NCI-H1105 (cell line): ENCODE results near the gene CPXM2.

ENCODE experiments used
- DNase-seq: peaks from one replicate; lab custom pipeline; 2025; lab: John Stamatoyannopoulos, UW

The CPXM2 gene

DNA sequence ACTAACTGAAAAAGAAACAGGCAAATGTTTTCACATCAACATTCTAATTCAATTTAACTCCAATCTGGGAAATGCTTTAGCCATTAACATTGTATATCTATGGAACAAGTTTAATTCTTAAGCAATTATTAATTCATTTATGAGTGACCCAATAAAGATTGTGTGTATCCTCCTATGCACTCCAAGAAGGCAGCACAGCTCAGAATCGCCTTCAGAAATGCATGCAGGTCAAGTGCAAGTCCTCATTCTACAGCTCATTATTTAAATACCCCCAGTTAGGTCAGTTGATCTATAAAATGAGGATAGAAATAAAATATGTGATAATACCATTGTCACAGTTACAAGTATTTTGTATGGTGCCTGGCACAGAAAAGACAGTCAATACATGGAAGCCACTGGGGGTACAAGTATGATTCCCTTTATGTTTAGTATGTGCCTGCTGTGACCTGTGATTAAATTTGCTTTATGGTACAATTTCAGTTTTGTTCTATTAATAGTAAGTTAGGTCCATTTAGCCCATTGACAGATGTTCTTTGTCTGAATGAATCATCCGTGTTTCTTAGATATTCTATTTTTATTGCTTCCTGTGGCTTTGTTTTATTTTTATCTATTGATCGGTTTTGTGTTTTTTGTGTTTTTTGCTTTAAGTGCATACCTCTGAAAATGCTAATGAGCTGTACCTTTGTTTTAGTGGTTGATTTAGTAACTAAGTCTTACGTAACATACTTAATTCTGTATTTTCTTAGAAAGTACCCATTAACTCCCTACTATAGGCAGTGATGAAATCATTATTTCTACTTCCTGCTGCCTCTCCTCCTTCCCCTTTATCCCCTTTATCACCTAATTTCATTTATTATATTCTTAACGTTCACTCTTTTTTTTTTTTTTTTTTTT is 42.8 kb downstream of the CPXM2 start:
- DNase-seq: no peak

DNA sequence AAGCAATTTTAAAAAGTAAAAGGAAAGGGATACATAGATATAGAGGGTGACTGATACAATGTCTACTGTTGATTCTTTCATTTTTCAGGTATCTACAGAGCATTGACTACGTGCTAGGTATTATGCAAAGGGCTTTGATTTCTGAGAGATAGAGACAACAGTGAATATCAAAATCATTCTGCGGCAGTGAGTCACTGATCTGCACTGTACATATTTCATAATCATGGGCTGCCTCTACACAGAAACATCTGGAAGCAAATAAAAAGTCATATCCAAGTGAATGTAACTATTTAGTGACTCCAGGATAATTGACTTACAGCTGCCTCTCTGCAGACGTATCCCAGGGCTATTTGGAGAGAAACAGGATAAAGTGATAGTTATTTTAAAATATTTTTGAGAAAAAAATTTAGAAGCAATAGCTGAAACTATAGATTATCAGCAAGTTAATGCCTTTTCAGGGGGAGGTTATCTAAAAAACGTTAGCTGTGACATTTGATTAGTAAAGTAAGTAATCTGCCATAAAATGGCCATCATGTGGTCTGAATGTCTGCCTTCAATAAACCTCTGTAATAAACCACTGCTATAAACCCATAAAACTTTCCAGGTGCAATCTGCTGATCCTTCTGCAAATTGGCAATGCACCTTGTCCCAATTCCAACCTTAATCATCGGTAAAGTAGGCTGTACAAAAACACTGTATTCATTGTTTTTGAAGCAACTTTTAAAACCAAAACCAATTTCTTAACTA is 43.7 kb downstream of the CPXM2 start:
- no peak for DNase-seq

DNA sequence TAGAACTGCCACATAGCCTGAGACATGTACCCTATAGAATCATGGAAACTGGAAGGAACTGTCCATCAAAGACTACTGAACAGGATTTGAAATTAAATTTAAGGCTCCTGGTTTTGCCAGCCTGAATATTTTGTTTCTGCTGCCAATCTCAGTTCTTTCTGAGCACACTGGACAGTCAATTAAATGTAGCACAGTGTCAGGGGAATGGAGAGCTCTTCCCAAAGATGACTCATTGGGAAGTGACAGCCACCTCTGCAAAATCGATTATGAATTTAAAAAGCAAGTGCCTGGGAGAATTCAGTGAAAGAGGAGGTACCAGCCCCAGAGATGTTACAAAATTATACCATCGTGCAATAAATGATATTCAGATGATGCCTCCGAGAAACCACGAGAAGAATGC is 47.8 kb downstream of the CPXM2 start:
- no peak for DNase-seq

DNA sequence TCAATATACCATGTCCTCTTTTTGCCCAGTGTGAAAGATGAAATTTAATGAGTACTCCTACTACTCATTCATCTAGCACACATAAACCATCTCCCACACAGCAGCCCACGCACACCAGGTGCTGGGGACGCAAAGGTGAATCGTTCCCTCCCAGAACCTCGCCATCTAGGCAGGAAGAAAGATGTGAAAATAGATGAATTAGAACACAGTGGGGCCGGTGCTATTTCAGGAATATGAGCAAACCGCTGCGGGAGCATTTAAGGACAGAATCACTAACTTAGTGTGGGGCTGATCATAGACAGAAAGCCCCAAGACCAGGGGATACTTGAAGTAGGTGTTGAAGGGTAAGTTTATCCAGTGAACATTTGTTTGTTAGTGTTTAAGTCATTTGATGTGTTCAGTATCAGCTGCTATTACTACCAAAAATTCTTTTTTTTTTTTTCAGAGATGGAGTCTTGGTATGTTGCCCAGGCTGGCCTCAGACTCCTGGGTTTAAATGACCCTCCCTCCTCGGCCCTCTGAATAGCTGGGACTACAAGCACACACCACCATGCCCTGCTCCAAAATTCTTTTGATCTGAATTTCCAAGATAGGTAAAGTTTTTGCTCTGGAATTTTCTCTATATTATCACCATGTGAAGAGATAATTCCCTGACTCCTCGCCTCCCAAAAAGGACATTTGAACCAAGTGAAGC is 48.8 kb downstream of the CPXM2 start:
- DNase-seq: no peak

DNA sequence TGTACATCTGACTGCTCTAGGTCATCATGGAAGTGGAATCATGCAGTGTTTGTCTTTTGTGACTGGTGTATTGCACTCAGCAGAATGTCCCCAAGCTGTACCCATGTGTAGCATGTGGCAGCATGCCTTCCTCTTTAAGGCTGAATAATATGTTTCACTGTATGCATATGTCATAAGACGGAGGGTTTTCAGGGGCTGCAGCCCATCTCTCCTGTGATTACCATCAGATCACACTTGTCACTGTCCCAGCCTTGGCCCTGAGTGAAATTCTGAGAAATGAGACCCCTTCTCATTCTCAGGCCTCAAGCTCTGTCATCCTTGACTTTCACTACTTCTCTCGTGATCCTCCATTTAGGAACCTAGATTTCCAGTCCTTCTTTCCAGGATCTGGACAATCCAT is 50.0 kb downstream of the CPXM2 start:
- DNase-seq: no peak

DNA sequence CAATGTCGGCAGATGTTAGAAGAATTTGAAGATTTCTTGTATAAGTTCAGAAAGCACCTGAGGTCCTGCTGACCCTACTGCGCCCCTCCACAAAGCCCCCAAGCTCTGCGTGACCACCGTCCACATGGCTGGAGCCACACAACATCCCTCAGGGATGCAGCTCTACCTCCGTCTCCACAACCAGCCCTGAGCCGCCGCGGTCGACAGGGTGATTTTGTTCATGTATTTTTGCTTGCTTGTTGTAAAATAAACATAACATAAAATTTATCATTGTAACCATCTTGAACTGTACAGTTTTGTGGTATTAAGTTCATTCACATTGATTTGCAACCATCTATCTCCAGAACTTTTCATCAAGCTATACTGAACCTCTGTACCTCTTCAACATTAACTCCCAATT is 50.5 kb downstream of the CPXM2 start:
- DNase-seq: no peak

DNA sequence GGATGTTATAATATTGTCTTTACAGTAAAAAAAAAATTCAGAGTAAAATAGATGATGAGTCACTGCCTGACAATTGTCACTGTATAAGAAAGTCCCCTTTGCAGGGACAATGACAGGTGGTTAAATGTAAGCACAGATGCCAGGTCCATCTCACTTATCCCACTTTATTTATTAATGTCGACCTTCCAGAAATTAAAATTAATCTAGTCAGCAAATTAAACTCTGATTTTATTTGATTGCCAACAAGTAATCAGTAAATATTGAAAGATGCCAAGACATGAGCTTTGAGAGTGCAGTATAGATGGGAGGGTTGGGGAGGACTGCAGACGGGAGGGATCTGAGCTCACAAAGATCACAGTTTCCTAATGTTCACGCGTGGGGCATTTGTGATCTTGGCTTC is 50.9 kb downstream of the CPXM2 start:
- no peak for DNase-seq

DNA sequence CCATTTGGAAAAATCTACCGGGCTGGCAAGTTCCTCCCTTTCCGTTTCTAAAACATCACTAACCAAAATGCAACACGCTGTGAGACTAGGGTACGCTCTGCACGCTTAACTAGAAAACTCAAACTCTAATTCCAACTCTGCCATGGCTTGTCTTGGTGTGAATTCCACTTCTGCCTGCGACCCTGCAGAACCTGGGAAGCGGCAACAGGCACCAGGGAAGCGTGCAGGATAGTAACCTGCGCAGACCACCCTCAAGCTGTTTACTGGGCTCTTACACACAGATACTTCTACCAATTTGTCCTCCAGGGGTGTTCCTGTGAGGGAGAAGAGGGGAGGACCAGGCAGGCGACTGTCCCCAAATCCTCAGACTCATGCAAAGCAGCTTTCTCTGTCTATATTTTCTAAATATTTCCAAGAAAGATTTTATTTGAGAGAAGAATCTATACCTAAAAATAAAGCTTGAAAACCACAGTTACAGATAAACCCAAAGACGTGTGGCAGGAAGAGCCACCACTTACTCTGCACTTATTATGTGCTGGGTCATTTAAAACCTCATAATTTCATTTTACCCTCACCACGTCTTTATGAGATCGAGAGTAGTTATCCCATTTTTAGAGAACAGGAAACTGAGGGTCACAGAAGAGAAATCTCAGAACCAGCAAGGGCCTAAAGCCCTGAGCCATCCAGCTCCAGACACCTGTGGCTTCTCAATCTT is 52.9 kb downstream of the CPXM2 start:
- no peak for DNase-seq

DNA sequence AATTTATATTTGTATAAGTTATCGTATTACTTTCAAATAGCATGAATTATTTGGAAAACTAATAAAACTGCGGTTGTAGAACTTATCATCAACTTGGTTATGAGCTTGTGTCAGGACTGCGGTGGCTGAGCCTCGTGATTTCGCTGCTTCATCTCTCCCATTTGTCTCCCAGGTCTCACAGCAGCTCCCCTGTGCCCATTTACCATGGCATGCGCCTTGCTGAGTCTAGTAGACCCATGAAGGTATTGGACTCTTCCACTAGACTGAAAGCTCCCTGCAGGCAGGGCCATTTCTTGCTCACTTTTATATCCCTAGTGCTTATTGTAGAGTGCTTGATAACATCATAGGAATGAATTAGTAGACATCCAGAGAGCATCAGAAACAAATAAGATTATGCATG is 53.9 kb downstream of the CPXM2 start:
- DNase-seq: no peak

DNA sequence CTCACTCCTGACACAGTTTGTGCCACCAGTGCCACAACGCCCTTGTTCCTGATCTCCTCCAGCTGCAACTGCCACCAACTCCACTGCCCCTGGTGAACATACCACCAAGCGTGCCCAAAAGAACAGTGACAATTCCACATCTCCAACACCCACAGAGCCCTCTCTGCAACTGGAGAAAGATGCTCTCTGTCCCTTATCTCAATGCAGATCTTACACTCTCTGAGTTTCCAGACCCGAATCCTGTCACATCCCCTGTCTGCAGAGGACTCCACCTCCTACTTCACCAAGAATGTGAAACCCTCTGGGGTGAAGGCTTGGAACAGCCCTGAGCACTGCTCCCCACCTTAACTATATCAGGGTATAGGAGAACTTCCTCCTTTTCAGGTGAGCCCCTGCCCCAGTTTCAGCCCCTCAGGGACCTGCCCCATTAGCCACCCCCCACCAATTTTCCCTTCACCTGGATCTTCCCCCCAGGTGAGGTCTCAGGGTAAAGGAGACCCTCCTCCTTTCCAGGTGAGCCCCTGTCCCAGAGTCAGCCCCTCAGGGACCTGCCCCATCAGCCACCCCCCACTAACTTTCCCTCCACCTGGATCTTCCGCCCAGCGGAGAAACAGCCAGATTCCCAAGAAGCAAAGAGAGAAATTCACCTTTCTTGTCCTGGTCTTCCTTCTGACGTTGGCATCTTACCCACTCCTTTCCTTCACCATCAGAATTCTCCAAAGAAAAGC is 55.0 kb downstream of the CPXM2 start:
- no peak for DNase-seq

DNA sequence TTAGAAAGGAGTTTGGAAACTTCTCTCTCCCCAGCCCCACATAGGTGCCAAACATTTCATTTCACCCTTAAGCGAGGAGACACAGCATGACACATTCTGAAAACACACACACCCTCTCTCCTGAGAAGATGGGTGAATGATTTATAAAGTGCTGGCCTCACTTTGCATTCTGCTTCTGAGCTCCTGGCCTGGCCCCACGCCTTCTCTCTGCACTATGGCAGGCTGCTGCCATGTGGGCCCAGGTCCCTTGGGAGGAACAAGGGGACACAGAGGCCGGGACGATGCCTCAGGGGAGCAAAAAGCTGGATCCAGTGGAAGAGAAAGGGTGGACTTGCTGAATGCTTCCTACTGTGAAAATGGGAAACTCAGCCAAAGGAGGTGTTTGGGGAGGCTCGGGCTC is 56.0 kb downstream of the CPXM2 start:
- no peak for DNase-seq

DNA sequence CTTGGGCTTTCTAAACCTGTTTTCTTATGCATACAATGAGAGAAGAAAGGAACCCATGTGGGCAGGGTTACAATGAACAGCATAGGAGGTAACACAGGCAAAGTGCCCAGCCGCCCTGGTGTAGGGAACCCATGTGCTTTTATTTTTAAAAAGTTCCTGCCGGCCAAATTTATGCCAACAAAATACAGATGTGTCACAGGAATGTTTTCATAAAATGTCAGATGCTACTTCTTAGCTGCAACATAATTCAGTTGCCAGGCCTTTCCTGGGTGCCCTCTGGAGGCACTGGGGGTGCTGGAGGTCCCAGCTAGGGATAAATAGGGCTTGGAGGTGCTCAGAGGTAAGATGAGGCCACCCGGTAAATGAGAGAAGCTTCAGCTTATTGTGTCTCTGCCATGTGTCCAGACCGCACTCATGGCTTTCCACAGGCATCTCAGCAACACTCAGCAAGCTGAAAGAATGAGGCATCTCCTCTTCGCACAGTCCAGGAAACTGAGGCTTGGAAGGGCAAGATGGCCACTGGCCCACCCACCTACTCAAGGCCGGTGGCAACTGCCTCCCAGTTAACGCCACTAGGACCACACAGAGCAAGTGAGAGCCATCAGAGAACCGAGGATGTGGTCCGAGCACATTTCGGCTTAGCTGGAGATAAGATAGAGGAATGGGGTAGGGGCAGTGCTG is 58.3 kb downstream of the CPXM2 start:
- no peak for DNase-seq

DNA sequence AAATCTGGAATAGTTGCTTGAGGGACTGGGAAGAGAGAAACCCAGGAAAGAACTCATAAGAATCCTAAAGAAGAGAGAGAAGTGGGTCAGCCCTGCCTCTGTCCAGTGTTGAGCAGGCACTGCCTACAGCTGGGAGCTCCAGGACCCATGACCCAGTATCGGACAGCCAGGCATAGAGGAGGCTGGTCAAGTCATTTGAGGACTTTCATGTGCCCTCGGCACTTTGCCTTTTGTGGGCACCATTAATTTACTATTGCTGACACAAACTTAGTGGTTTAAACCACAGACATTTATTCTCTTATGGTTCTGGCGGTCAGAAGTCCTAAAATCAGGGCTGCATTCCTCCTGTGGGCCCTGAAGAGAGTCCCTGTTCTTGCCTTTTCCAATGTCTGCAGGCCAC is 60.3 kb downstream of the CPXM2 start:
- no peak for DNase-seq

DNA sequence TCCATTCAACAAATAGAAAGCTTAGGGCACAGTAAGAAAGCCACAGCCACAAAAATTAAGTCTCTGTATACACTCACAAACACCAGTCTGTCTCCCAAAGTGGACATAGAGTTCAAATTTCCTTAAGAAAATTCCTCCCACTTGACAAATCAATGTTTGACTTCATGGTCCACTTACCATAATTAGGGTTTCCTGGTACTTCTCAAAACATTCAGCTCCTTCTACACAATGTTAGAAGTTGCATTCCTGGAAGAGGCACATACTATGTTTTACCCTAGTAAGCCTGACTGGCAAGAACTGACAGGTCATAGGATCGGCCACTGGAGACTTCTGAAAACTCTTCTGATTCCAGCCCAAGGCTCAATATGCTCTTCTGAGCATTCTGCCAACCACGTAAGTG is 70.5 kb downstream of the CPXM2 start:
- no peak for DNase-seq

DNA sequence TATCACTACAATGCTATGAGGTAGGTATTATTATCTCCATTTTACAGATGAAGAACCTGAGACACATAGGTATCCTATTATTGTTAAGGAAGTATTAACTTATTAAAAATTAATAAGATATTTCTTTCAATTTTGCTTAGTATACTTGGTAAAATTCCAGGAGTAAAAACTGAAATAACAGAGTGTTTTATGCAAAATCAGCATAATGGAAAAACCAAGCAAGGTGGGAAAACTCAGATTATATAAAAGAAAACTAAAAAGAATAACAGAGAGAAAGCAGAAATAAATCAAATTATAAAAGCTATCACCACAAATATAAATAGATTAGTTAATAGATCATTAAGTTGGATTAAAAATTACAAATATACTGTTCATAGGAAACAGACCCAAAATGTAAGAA is 82.0 kb downstream of the CPXM2 start:
- no peak for DNase-seq

DNA sequence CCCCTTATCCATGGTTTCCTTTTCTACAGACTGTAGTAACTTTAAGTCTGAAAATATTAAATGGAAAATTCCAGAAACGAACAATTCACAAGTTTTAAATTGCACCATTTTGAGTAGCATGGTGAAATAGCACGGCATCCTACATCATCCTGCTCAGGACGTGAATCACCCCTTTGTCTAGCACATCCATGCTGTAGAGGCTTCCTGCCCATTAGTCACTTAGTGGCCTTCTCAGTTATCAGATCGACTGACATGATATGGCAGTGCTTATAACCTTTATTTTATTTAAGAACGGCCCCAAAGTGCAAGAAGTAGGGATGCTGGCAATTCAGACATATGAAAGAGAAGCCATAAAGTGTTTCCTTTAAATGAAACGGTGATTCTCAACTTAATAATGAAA is 82.7 kb downstream of the CPXM2 start:
- no peak for DNase-seq

DNA sequence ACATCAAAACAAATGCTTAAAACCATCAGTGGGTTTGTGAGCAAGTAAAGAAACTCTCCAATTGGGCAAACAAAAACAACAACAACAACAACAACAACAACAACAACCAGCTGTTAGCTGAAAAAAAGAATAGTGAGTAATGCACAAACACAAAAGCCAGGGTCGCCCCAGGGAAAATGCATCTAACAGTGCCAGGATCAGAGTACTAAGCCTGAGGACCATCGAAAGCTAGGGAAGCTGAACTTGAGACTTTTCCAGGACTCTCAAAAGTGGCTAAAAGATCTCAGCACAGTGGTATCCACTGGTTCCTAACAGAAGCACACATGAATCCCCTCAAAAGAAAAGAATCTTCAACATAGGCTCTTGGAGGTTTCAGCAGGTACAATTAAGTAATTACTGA is 83.3 kb downstream of the CPXM2 start:
- DNase-seq: no peak

DNA sequence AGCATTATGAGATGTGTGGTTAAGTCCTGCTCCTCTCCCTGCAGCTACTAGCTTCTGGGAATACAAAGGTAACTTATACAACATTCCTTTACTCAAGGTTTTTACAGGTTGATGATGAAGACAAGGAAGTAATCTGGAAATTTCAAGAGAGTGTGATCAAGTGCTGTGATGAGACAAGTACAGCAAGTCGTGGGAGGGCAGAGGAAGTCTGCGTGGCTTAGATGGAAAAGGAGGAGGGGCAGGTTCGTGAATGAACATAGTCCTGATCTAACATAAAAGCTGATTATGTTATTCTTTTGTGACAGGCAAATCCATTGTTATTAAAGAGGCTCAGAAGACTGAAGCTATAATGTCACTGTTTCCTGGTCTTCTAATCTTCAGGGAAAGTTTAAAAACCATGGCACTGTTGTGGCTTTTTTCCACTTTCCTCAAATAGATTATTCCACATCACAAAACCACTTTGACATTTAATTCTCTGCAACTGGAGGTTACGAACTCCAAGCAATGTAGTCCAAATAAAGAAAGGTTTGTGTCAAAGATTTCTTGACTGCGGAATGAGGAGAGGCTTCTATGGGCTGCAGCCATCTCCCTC is 84.1 kb downstream of the CPXM2 start:
- DNase-seq: no peak

DNA sequence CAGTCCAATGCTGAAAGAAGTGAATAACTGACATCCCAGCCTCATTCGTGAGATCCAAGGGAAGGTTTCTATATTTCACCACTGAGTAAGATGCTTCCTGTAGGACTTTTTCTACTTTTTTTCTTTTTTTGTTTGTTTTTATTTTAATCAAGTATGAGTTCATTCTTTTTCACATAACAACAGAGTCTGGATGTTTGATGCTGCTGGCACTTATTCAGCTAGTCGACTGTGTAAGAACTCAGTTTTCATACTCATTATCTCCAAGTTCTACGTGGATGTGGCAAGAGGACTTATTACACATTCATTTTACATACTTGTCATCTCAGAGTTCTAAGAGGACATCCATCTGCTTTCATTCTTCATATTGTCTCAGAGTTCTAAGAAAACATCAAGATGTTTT is 86.9 kb downstream of the CPXM2 start:
- DNase-seq: no peak

DNA sequence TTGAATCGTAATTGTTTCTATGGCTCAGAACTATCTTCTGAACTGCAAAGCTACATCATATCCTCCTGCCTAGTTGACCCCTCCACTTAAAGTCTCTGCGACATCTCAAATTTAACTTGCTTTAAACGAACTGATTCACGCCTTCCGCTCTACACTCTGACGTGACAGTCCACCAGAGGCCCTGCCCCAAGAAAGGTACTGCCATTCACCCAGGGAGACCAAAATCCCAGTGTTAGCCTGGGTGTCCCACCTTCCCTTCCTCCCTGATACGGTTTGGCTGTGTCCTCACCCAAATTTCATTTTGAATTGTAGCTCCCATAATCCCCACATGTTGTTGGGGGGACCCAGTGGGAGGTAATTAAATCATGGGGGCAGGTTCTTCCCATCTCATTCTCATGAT is 90.8 kb downstream of the CPXM2 start:
- DNase-seq: no peak

DNA sequence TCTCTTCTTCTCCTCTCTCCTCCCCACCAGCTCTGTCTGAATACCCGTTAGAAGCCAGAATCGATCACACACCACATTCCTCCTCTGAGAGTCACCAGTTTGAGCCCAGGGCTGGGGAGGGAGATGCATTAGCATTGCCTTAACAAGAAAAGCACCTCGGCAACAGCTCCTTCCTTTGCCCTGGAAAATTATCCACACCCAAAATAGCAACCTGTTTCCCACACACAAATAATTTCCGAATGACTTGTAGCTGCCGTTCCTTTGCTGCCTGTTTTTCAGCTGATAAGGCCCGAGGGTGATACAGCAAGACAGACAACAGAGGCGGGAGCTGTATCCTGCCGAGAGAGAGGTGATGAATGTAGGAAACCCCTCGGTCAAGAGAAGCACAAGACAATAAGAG is 91.3 kb downstream of the CPXM2 start:
- no peak for DNase-seq
